MM.1S (cell line): ENCODE data around the gene POU5F1.

Source experiments
- DNase-seq: peaks from one replicate; pipeline ENCODE4 v3.0.0-alpha.2; 2015
- H2AFZ ChIP-seq: fragments of 300-600 bp; sonication (generic); 2 replicates; pipeline ENCODE4 v1.6.0; 2016; ENCODE audit warnings: antibody characterized with exemption, low read length
- H3F3A ChIP-seq: fragments of 300-600 bp; sonication (generic); 2 replicates; pipeline ENCODE4 v1.6.1; 2016; ENCODE audit warnings: mild to moderate bottlenecking, antibody characterized with exemption, low read length, moderate library complexity, mixed read lengths; ENCODE audit not compliant: insufficient read depth
- H3K27ac ChIP-seq: fragments of 300-600 bp; sonication (generic); 2 replicates; pipeline ENCODE4 v1.5.1; 2016; ENCODE audit warnings: mild to moderate bottlenecking, low read length
- H3K27me3 ChIP-seq: fragments of 300-600 bp; sonication (generic); replicated peaks from 2 replicates; pipeline ENCODE4 v1.6.0; 2016; ENCODE audit warnings: low read length; ENCODE audit not compliant: insufficient read depth
- H3K36me3 ChIP-seq: fragments of 300-600 bp; sonication (generic); replicated peaks from 2 replicates; pipeline ENCODE4 v1.6.1; 2016; ENCODE audit warnings: mild to moderate bottlenecking, low read length, mixed read lengths; ENCODE audit not compliant: insufficient read depth
- H3K4me1 ChIP-seq: fragments of 300-600 bp; sonication (generic); 2 replicates; pipeline ENCODE4 v1.6.1; 2016; ENCODE audit warnings: low read length, mixed read lengths
- H3K4me2 ChIP-seq: fragments of 300-600 bp; sonication (generic); 2 replicates; pipeline ENCODE4 v1.6.0; 2016; ENCODE audit warnings: low read depth, low read length
- H3K4me3 ChIP-seq: fragments of 300-600 bp; sonication (generic); 2 replicates; pipeline ENCODE4 v1.5.1; 2016; ENCODE audit warnings: low read length, mixed read lengths
- H3K79me2 ChIP-seq: fragments of 300-600 bp; sonication (generic); 2 replicates; pipeline ENCODE4 v1.6.1; 2016; ENCODE audit warnings: mixed run types, low read length, mixed read lengths
- H3K9ac ChIP-seq: fragments of 300-600 bp; sonication (generic); 2 replicates; pipeline ENCODE4 v1.6.1; 2016; ENCODE audit warnings: low read length, mixed read lengths
- H3K9me2 ChIP-seq: fragments of 300-600 bp; sonication (generic); replicated peaks from 2 replicates; pipeline ENCODE4 v1.6.1; 2016; ENCODE audit warnings: mild to moderate bottlenecking, low read length, mixed read lengths; ENCODE audit not compliant: insufficient read depth
- H3K9me3 ChIP-seq: fragments of 300-600 bp; sonication (generic); replicated peaks from 2 replicates; pipeline ENCODE4 v1.6.1; 2016; ENCODE audit warnings: mild to moderate bottlenecking, low read length, mixed read lengths; ENCODE audit not compliant: insufficient read depth
- H4K20me1 ChIP-seq: fragments of 300-600 bp; sonication (generic); 2 replicates; pipeline ENCODE4 v1.6.1; 2016; ENCODE audit warnings: mild to moderate bottlenecking, low read length, moderate library complexity, mixed read lengths; ENCODE audit not compliant: insufficient read depth
- CTCF ChIP-seq: fragments of 300-600 bp; sonication (generic); IDR thresholded peaks from 2 replicates; pipeline ENCODE4 v1.5.1; 2016; ENCODE audit warnings: antibody characterized with exemption, low read length, mixed read lengths
- EZH2 ChIP-seq: fragments of 300-600 bp; sonication (generic); optimal IDR thresholded peaks from 2 replicates; pipeline ENCODE3; 2017; ENCODE audit warnings: low read depth, mild to moderate bottlenecking, antibody characterized with exemption, low read length, mixed read lengths
- EZH2phosphoT487 ChIP-seq: fragments of 300-600 bp; sonication (generic); IDR thresholded peaks from 2 replicates; pipeline ENCODE4 v1.6.1; 2018; ENCODE audit warnings: antibody characterized with exemption, low read length

Gene POU5F1

GRCh38 chr6:31129130-31129529, 41.4 kb downstream of the POU5F1 start:
- Histone ChIP-seq H3K27me3 (peaks cover 11% of the 10 kb centered on the region; the same call in 1 of the 2 replicates), H3K79me2 (no peaks in the 10 kb centered on the region), H3K4me3 (no peak overlapping the region), H3K9me2 (no peaks in the 10 kb centered on the region), H3F3A (no peaks in the 10 kb centered on the region), H3K27ac (no peak overlapping the region), H3K4me2 (no peak overlapping the region), H3K9me3 (no peaks in the 10 kb centered on the region), H4K20me1 (no peaks in the 10 kb centered on the region), H2AFZ (no peak overlapping the region), H3K4me1 (0 out of 2 replicates have a peak, but pooled peaks cover 3% of the 10 kb centered on the region), H3K9ac (no peak overlapping the region), H3K36me3 (no peaks in the 10 kb centered on the region)
- DNase-seq, result no peak
- no peak for TF ChIP-seq EZH2phosphoT487
- no peak for TF ChIP-seq EZH2
- TF ChIP-seq CTCF, result no peak

GRCh38 chr6:31128093-31128676, 42.3 kb downstream of the POU5F1 start:
- TF ChIP-seq EZH2phosphoT487, result no peak
- peak; percentile 76 for TF ChIP-seq CTCF
- Histone ChIP-seq H4K20me1 (no peaks in the 10 kb centered on the region), H3K9me2 (no peaks in the 10 kb centered on the region), H3K79me2 (no peaks in the 10 kb centered on the region), H3K4me3 (no peak overlapping the region), H3K4me1 (0 out of 2 replicates have a peak, but pooled peaks cover 3% of the 10 kb centered on the region), H3F3A (no peaks in the 10 kb centered on the region), H3K9ac (no peak overlapping the region), H3K36me3 (no peaks in the 10 kb centered on the region), H3K9me3 (no peaks in the 10 kb centered on the region), H3K27ac (no peak overlapping the region), H3K27me3 (peaks cover 15% of the 10 kb centered on the region), H2AFZ (peak overlapping the region; percentile 75), H3K4me2 (peak overlapping the region; percentile 26; the same call in 1 of the 2 replicates)
- peak; percentile 71 for DNase-seq

- TF ChIP-seq EZH2phosphoT487, result no peak
- no peak for TF ChIP-seq EZH2
- no peak for TF ChIP-seq CTCF
- H3K9me3 ChIP-seq, result no peaks in the 10 kb centered on the region
- H3K27me3 ChIP-seq, result peaks cover 27% of the 10 kb centered on the region
- H3K4me2 ChIP-seq, result no peak overlapping the region
- DNase-seq, result no peak
- 0 out of 2 replicates have a peak, but pooled peaks cover 3% of the 10 kb centered on the region for H3K4me1 ChIP-seq
- H3K79me2 ChIP-seq, result no peaks in the 10 kb centered on the region
- H4K20me1 ChIP-seq, result no peaks in the 10 kb centered on the region
- H3K36me3 ChIP-seq, result no peaks in the 10 kb centered on the region
- no peak overlapping the region for H3K27ac ChIP-seq
- no peak overlapping the region for H2AFZ ChIP-seq
- no peaks in the 10 kb centered on the region for H3K9me2 ChIP-seq
- no peak overlapping the region for H3K4me3 ChIP-seq
- no peaks in the 10 kb centered on the region for H3F3A ChIP-seq
- no peak overlapping the region for H3K9ac ChIP-seq
Observed at GRCh38 chr6:31126396-31127175, 43.9 kb downstream of the POU5F1 start.
